HEK293 (cell line): Measurements from ENCODE around the gene TRAK1.

Experiments used
- CTCF ChIA-PET: fragments of 350-600 bp; formaldehyde crosslinking; extraction: SDS; loops from one replicate; lab custom pipeline; 2021; ENCODE audit warnings: antibody characterized with exemption; lab: Yijun Ruan, JAX
- POLR2A ChIA-PET: fragments of 300-600 bp; formaldehyde crosslinking; extraction: SDS; loops from one replicate; lab custom pipeline; 2020; ENCODE audit warnings: antibody characterized with exemption, inconsistent platforms; lab: Yijun Ruan, JAX
- H3K27ac ChIP-seq: fragments of 200-500 bp; sonication (Bioruptor generic); 2 replicates; pipeline ENCODE4 v1.5.1; 2014; ENCODE audit warnings: low read depth, low read length, control low read depth, inconsistent platforms; ENCODE audit errors: extremely low read depth
- H3K36me3 ChIP-seq, 2 experiments: fragments of 200-500 bp in 1 of 2; sonication (Bioruptor generic) in 1 of 2; 1 replicate in 1 of 2; 2 replicates in 1 of 2; pipeline ENCODE4 v1.5.1; 2014 to 2017; ENCODE audit warnings: inconsistent platforms in 2 of 2, low read length in 2 of 2; ENCODE audit not compliant: control insufficient read depth in 2 of 2, insufficient read depth in 1 of 2
- H3K4me1 ChIP-seq: fragments of 200-500 bp; sonication (Bioruptor generic); 2 replicates; pipeline ENCODE4 v1.5.1; 2014; ENCODE audit warnings: mild to moderate bottlenecking, low read length, inconsistent platforms; ENCODE audit not compliant: control insufficient read depth, insufficient read depth
- H3K4me3 ChIP-seq: 2 replicates; pipeline ENCODE4 v1.5.1; 2011; ENCODE audit warnings: low read depth, mild to moderate bottlenecking, control low read depth, low read length, moderate library complexity
- H3K9me3 ChIP-seq: fragments of 200-500 bp; sonication (Bioruptor generic); 2 replicates; pipeline ENCODE4 v1.5.1; 2014; ENCODE audit warnings: low read depth, low read length, inconsistent platforms; ENCODE audit not compliant: control insufficient read depth, insufficient read depth
- GLI4 ChIP-seq: fragments of 450-650 bp; formaldehyde crosslinking; IDR thresholded peaks from 2 replicates; pipeline ENCODE4 v1.5.1; 2016; ENCODE audit warnings: missing biosample characterization, missing genetic modification characterization
- GLIS1 ChIP-seq: fragments of 450-650 bp; formaldehyde crosslinking; IDR thresholded peaks from 2 replicates; pipeline ENCODE4 v1.5.1; 2016; ENCODE audit warnings: missing biosample characterization, missing genetic modification characterization
- HOXD13 ChIP-seq: sonication (generic); formaldehyde crosslinking; IDR thresholded peaks from 2 replicates; pipeline ENCODE4 v1.8.0; 2022; ENCODE audit warnings: missing genetic modification reagents, borderline replicate concordance
- KLF1 ChIP-seq: fragments of 450-650 bp; formaldehyde crosslinking; IDR thresholded peaks from 2 replicates; pipeline ENCODE4 v1.5.1; 2016; ENCODE audit warnings: missing biosample characterization, missing genetic modification characterization
- KLF9 ChIP-seq: fragments of 450-650 bp; formaldehyde crosslinking; IDR thresholded peaks from 2 replicates; pipeline ENCODE4 v1.5.1; 2016; ENCODE audit warnings: missing biosample characterization, missing genetic modification characterization, low read depth
- MEIS1 ChIP-seq: sonication (generic); formaldehyde crosslinking; IDR thresholded peaks from 2 replicates; pipeline ENCODE4 v1.8.1; 2022; ENCODE audit warnings: missing genetic modification reagents, mild to moderate bottlenecking, borderline replicate concordance
- ZBTB1 ChIP-seq: fragments of 450-650 bp; formaldehyde crosslinking; IDR thresholded peaks from 2 replicates; pipeline ENCODE4 v1.5.1; 2016; ENCODE audit warnings: missing biosample characterization, missing genetic modification characterization
- ZFP41 ChIP-seq: fragments of 450-650 bp; formaldehyde crosslinking; IDR thresholded peaks from 2 replicates; pipeline ENCODE4 v1.5.1; 2016; ENCODE audit warnings: missing biosample characterization, missing genetic modification characterization, borderline replicate concordance
- ZNF10 ChIP-seq: fragments of 450-650 bp; formaldehyde crosslinking; IDR thresholded peaks from 2 replicates; pipeline ENCODE4 v1.5.1; 2017; ENCODE audit warnings: missing biosample characterization, missing genetic modification characterization
- ZNF274 ChIP-seq, 2 experiments: fragments of 200-500 bp in 1 of 2; fragments of 450-650 bp in 1 of 2; sonication (Bioruptor generic) in 1 of 2; formaldehyde crosslinking in 1 of 2; IDR thresholded peaks; 2 replicates each; pipeline versions ENCODE4 v1.5.1 to v1.6.1; 2014 to 2016; ENCODE audit warnings: borderline replicate concordance in 1 of 2, inconsistent platforms in 1 of 2, low read length in 1 of 2, missing biosample characterization in 1 of 2, missing genetic modification characterization in 1 of 2
- ZNF394 ChIP-seq: fragments of 450-650 bp; formaldehyde crosslinking; IDR thresholded peaks from 2 replicates; pipeline ENCODE4 v1.5.1; 2016; ENCODE audit warnings: missing biosample characterization, missing genetic modification characterization, mild to moderate bottlenecking, moderate library complexity, borderline replicate concordance
- ZNF404 ChIP-seq: fragments of 450-650 bp; formaldehyde crosslinking; IDR thresholded peaks from 2 replicates; pipeline ENCODE4 v1.5.1; 2017; ENCODE audit warnings: missing biosample characterization, missing genetic modification characterization
- ZNF48 ChIP-seq: fragments of 450-650 bp; formaldehyde crosslinking; IDR thresholded peaks from 2 replicates; pipeline ENCODE4 v1.5.1; 2016; ENCODE audit warnings: missing biosample characterization, missing genetic modification characterization
- ZNF571 ChIP-seq: fragments of 450-650 bp; formaldehyde crosslinking; IDR thresholded peaks from 2 replicates; pipeline ENCODE4 v1.5.0; 2017; ENCODE audit warnings: missing biosample characterization, missing genetic modification characterization
- ZNF654 ChIP-seq: fragments of 450-650 bp; formaldehyde crosslinking; IDR thresholded peaks from 2 replicates; pipeline ENCODE4 v1.5.1; 2016; ENCODE audit warnings: low read depth, missing biosample characterization, missing genetic modification characterization
- ZNF791 ChIP-seq: fragments of 450-650 bp; formaldehyde crosslinking; IDR thresholded peaks from 2 replicates; pipeline ENCODE4 v1.5.1; 2016; ENCODE audit warnings: missing biosample characterization, missing genetic modification characterization
- ZNF843 ChIP-seq: fragments of 450-650 bp; formaldehyde crosslinking; IDR thresholded peaks from 2 replicates; pipeline ENCODE4 v1.5.1; 2016; ENCODE audit warnings: missing biosample characterization, missing genetic modification characterization
- ZSCAN30 ChIP-seq: fragments of 450-650 bp; IDR thresholded peaks from 2 replicates; pipeline ENCODE4 v1.5.1; 2018; ENCODE audit warnings: missing biosample characterization, mild to moderate bottlenecking, missing genetic modification characterization, moderate library complexity
- TF ChIP-seq, protein P1 (sequence below): fragments of 450-650 bp; formaldehyde crosslinking; IDR thresholded peaks from 2 replicates; pipeline ENCODE4 v1.5.1; 2016; ENCODE audit warnings: missing biosample characterization, missing genetic modification characterization
- TF ChIP-seq, protein P2 (sequence below): fragments of 450-650 bp; formaldehyde crosslinking; IDR thresholded peaks from 2 replicates; pipeline ENCODE4 v1.5.1; 2017; ENCODE audit warnings: missing biosample characterization, missing genetic modification characterization
- TF ChIP-seq, protein P3 (sequence below): fragments of 450-650 bp; IDR thresholded peaks from 2 replicates; pipeline ENCODE4 v1.5.1; 2018; ENCODE audit warnings: missing biosample characterization, mild to moderate bottlenecking, missing genetic modification characterization
- TF ChIP-seq, protein P4 (sequence below): fragments of 450-650 bp; formaldehyde crosslinking; IDR thresholded peaks from 2 replicates; pipeline ENCODE4 v1.5.1; 2016; ENCODE audit warnings: missing biosample characterization, missing genetic modification characterization
- TF ChIP-seq, protein P5 (sequence below): fragments of 450-650 bp; formaldehyde crosslinking; IDR thresholded peaks from 2 replicates; pipeline ENCODE4 v1.5.1; 2016; ENCODE audit warnings: missing biosample characterization, missing genetic modification characterization
- TF ChIP-seq, protein P6 (sequence below): fragments of 450-650 bp; formaldehyde crosslinking; IDR thresholded peaks from 2 replicates; pipeline ENCODE4 v1.5.1; 2016; ENCODE audit warnings: missing biosample characterization, missing genetic modification characterization

The TRAK1 gene

DNA sequence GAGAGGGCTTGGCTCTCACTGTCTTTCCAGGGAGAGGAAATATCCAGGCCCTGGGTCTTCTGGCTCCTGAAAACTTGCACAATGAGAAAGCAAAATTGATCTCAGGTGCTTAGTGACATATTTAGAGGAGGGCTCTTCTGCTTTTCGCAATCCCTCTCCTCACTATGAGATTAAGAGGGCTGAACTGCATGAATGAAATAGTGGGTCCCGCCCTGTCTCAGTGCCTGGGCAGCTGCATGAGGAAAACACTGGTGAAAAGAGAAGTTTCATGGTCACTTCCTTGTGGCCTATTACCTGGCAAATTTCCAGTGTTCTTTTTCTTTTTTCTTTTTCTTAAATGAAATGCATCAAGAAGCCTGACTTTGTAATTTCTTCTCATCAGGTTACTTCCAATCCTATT lies 73.5 kb downstream of the TRAK1 start:
- POLR2A ChIA-PET = no interaction called here
- H3K4me1 ChIP-seq = no peaks in the 10 kb centered on the region
- H3K4me3 ChIP-seq = no peak overlapping the region
- TF ChIP-seq, protein P1, sequence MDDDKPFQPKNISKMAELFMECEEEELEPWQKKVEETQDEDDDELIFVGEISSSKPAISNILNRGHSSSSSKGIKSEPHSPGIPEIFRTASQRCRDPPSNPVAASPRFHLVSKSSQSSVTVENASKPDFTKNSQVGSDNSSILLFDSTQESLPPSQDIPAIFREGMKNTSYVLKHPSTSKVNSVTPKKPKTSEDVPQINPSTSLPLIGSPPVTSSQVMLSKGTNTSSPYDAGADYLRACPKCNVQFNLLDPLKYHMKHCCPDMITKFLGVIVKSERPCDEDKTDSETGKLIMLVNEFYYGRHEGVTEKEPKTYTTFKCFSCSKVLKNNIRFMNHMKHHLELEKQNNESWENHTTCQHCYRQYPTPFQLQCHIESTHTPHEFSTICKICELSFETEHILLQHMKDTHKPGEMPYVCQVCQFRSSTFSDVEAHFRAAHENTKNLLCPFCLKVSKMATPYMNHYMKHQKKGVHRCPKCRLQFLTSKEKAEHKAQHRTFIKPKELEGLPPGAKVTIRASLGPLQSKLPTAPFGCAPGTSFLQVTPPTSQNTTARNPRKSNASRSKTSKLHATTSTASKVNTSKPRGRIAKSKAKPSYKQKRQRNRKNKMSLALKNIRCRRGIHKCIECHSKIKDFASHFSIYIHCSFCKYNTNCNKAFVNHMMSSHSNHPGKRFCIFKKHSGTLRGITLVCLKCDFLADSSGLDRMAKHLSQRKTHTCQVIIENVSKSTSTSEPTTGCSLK (tag by site-specific recombination) = no peak
- TF ChIP-seq ZNF274 (IDR thresholded peaks at IDR 0.05; ENCODE audit: low read length) (no peak), ZNF274 (tag by site-specific recombination; IDR thresholded peaks at IDR 0.05; ENCODE audit: borderline replicate concordance) (no peak), ZSCAN30 (tag by site-specific recombination) (no peak), ZNF48 (no peak), ZNF571 (no peak), GLIS1 (no peak), KLF9 (tag by site-specific recombination) (no peak), ZNF843 (tag by site-specific recombination) (no peak), ZBTB1 (no peak), GLI4 (tag by site-specific recombination) (no peak), ZNF404 (no peak), MEIS1 (no peak), KLF1 (tag by site-specific recombination) (no peak), ZNF10 (tag by site-specific recombination) (no peak), ZNF654 (tag by site-specific recombination) (no peak), ZFP41 (tag by site-specific recombination) (no peak), HOXD13 (no peak)
- TF ChIP-seq, protein P2, sequence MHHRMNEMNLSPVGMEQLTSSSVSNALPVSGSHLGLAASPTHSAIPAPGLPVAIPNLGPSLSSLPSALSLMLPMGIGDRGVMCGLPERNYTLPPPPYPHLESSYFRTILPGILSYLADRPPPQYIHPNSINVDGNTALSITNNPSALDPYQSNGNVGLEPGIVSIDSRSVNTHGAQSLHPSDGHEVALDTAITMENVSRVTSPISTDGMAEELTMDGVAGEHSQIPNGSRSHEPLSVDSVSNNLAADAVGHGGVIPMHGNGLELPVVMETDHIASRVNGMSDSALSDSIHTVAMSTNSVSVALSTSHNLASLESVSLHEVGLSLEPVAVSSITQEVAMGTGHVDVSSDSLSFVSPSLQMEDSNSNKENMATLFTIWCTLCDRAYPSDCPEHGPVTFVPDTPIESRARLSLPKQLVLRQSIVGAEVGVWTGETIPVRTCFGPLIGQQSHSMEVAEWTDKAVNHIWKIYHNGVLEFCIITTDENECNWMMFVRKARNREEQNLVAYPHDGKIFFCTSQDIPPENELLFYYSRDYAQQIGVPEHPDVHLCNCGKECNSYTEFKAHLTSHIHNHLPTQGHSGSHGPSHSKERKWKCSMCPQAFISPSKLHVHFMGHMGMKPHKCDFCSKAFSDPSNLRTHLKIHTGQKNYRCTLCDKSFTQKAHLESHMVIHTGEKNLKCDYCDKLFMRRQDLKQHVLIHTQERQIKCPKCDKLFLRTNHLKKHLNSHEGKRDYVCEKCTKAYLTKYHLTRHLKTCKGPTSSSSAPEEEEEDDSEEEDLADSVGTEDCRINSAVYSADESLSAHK (tag by site-specific recombination) = no peak
- TF ChIP-seq, protein P3, sequence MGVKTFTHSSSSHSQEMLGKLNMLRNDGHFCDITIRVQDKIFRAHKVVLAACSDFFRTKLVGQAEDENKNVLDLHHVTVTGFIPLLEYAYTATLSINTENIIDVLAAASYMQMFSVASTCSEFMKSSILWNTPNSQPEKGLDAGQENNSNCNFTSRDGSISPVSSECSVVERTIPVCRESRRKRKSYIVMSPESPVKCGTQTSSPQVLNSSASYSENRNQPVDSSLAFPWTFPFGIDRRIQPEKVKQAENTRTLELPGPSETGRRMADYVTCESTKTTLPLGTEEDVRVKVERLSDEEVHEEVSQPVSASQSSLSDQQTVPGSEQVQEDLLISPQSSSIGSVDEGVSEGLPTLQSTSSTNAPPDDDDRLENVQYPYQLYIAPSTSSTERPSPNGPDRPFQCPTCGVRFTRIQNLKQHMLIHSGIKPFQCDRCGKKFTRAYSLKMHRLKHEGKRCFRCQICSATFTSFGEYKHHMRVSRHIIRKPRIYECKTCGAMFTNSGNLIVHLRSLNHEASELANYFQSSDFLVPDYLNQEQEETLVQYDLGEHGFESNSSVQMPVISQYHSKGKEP (tag by site-specific recombination) = no peak
- TF ChIP-seq, protein P4, sequence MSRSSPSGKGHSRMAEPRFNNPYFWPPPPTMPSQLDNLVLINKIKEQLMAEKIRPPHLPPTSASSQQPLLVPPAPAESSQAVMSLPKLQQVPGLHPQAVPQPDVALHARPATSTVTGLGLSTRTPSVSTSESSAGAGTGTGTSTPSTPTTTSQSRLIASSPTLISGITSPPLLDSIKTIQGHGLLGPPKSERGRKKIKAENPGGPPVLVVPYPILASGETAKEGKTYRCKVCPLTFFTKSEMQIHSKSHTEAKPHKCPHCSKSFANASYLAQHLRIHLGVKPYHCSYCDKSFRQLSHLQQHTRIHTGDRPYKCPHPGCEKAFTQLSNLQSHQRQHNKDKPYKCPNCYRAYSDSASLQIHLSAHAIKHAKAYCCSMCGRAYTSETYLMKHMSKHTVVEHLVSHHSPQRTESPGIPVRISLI (tag by site-specific recombination) = no peak
- no peak overlapping the region for H3K27ac ChIP-seq
- H3K36me3 ChIP-seq = no peaks in the 10 kb centered on the region
- H3K9me3 ChIP-seq = no peaks in the 10 kb centered on the region
- CTCF ChIA-PET = no interaction called here

DNA sequence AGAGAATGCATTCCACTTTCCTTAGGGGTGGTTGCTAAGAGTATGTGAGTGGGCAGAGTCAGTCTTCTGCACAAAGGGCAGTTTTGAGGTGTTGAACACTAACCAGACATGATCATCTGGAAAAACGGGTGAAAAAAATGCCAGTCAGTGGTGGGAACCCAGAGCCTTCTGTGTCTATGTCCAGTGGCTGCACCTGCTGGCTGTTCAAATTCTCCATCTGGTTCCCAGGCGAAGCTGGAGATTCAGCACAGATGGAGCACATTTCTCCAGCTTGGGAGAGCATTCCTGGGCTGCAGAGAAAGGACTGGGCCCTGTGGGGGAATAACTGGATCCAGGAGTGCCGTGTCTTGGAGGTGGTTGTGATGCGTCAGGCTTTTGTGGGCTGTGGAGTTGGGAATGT lies 74.1 kb downstream of the TRAK1 start:
- no peak overlapping the region for H3K4me3 ChIP-seq
- no peaks in the 10 kb centered on the region for H3K9me3 ChIP-seq
- ChIA-PET POLR2A (interaction anchor here (0.7 kb wide), 1 partner anchor 22 kb away, joined by 3 read pairs; no protein-coding TSS in a partner anchor), CTCF (no interaction called here)
- no peak overlapping the region for H3K27ac ChIP-seq
- H3K4me1 ChIP-seq = no peaks in the 10 kb centered on the region
- H3K36me3 ChIP-seq = no peaks in the 10 kb centered on the region
- TF ChIP-seq ZNF791 (tag by site-specific recombination) = no peak
- no peak for TF ChIP-seq ZNF394
- TF ChIP-seq ZNF404 = no peak
- TF ChIP-seq, protein P5, sequence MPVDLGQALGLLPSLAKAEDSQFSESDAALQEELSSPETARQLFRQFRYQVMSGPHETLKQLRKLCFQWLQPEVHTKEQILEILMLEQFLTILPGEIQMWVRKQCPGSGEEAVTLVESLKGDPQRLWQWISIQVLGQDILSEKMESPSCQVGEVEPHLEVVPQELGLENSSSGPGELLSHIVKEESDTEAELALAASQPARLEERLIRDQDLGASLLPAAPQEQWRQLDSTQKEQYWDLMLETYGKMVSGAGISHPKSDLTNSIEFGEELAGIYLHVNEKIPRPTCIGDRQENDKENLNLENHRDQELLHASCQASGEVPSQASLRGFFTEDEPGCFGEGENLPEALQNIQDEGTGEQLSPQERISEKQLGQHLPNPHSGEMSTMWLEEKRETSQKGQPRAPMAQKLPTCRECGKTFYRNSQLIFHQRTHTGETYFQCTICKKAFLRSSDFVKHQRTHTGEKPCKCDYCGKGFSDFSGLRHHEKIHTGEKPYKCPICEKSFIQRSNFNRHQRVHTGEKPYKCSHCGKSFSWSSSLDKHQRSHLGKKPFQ (tag by site-specific recombination) = no peak
- TF ChIP-seq, protein P6, sequence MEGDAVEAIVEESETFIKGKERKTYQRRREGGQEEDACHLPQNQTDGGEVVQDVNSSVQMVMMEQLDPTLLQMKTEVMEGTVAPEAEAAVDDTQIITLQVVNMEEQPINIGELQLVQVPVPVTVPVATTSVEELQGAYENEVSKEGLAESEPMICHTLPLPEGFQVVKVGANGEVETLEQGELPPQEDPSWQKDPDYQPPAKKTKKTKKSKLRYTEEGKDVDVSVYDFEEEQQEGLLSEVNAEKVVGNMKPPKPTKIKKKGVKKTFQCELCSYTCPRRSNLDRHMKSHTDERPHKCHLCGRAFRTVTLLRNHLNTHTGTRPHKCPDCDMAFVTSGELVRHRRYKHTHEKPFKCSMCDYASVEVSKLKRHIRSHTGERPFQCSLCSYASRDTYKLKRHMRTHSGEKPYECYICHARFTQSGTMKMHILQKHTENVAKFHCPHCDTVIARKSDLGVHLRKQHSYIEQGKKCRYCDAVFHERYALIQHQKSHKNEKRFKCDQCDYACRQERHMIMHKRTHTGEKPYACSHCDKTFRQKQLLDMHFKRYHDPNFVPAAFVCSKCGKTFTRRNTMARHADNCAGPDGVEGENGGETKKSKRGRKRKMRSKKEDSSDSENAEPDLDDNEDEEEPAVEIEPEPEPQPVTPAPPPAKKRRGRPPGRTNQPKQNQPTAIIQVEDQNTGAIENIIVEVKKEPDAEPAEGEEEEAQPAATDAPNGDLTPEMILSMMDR (tag by site-specific recombination) = no peak
